ENCODE results near the gene BAG1.

Gene BAG1

GRCh38 chr9:33255471-33255870 is 9.0 kb downstream of the BAG1 start:
- no peak overlapping the region for H3K4me3 ChIP-seq (ENCODE audit: low read depth, low read length)
- no peak for TF ChIP-seq CTCF (IDR thresholded peaks at IDR 0.05; ENCODE audit: borderline replicate concordance, insufficient read depth, low read depth, low read length)

- no peak for TF ChIP-seq CTCF (IDR thresholded peaks at IDR 0.05; ENCODE audit: borderline replicate concordance, insufficient read depth, low read depth, low read length)
- no peak overlapping the region for H3K4me3 ChIP-seq (ENCODE audit: low read depth, low read length)
These were observed 9.5 kb downstream of the BAG1 start for GRCh38 chr9:33255014-33255413.

GRCh38 chr9:33254211-33254610 is 10.3 kb downstream of the BAG1 start:
- no peak for TF ChIP-seq CTCF (IDR thresholded peaks at IDR 0.05; ENCODE audit: borderline replicate concordance, insufficient read depth, low read depth, low read length)
- H3K4me3 ChIP-seq (ENCODE audit: low read depth, low read length) = no peak overlapping the region

- TF ChIP-seq CTCF (IDR thresholded peaks at IDR 0.05; ENCODE audit: borderline replicate concordance, insufficient read depth, low read depth, low read length) = no peak
- H3K4me3 ChIP-seq (ENCODE audit: low read depth, low read length) = no peak overlapping the region
These were observed 14.0 kb downstream of the BAG1 start for GRCh38 chr9:33250458-33250995.

- no peak for TF ChIP-seq CTCF (IDR thresholded peaks at IDR 0.05; ENCODE audit: borderline replicate concordance, insufficient read depth, low read depth, low read length)
These were observed 14.5 kb downstream of the BAG1 start for GRCh38 chr9:33249983-33250382.

GRCh38 chr9:33249087-33249658 is 15.3 kb downstream of the BAG1 start:
- TF ChIP-seq CTCF (IDR thresholded peaks at IDR 0.05; ENCODE audit: borderline replicate concordance, insufficient read depth, low read depth, low read length) = no peak
- H3K4me3 ChIP-seq (ENCODE audit: low read depth, low read length) = no peak overlapping the region

More at GRCh38 chr9:33249983-33250382, 14.5 kb downstream of the BAG1 start:
- no peak overlapping the region for H3K4me3 ChIP-seq (ENCODE audit: low read depth, low read length)

- H3K4me3 ChIP-seq (ENCODE audit: low read depth, low read length) = no peak overlapping the region
- no peak for TF ChIP-seq CTCF (IDR thresholded peaks at IDR 0.05; ENCODE audit: borderline replicate concordance, insufficient read depth, low read depth, low read length)
These were observed 15.9 kb downstream of the BAG1 start for GRCh38 chr9:33248606-33249005.
